GM10847 (cell line): ENCODE data around the gene SDCCAG8.

ENCODE experiments used
- POLR2A ChIP-seq: IDR thresholded peaks from 2 replicates; pipeline ENCODE4 v1.6.1; 2011; ENCODE audit not compliant: insufficient read length; ENCODE audit errors: extremely low read depth

Gene SDCCAG8

GRCh38 chr1:243434594-243434993 lies 178.8 kb downstream of the SDCCAG8 start:
- TF ChIP-seq POLR2A, result no peak

DNA sequence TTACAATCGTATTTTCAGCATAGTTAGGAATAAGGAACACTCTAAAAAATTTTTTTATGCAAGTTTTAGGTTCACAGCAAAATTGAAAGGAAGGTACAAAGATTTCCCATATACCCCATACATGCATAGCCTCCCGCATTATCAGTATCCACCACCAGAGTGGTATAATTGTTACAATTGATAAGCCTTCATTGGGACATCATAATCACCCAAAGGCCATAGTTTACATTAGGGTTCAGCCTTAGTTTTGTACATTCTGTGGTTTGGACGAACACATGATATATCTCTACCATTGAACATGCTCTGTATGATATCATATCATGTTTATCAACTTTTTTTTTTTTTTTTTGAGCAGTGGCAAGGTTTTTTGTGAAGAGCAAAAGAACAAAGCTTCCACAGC lies 180.0 kb downstream of the SDCCAG8 start:
- no peak for TF ChIP-seq POLR2A

GRCh38 chr1:243438146-243438545 lies 182.3 kb downstream of the SDCCAG8 start:
- no peak for TF ChIP-seq POLR2A

GRCh38 chr1:243438815-243439214 lies 183.0 kb downstream of the SDCCAG8 start:
- TF ChIP-seq POLR2A, result no peak

- no peak for TF ChIP-seq POLR2A
Measured at GRCh38 chr1:243440406-243440805, 184.6 kb downstream of the SDCCAG8 start.

DNA sequence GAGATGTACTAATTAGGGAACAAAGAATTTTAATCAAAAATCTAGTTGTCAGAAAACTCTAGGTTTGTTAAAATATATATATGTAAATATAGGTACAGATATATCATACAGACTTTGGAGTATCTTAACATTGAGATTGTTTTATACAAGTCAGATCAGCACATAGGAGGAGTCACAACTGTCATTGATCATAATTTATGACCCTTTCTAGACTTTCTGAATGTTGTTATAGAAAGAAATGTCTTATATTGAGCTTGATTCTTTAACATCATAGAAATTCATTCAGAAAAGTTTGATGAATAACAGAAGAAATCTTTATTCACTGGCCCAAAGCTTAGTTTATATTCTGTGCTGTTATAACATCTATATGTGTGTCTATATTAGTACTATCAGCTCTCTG lies 185.8 kb downstream of the SDCCAG8 start:
- TF ChIP-seq POLR2A, result no peak

DNA sequence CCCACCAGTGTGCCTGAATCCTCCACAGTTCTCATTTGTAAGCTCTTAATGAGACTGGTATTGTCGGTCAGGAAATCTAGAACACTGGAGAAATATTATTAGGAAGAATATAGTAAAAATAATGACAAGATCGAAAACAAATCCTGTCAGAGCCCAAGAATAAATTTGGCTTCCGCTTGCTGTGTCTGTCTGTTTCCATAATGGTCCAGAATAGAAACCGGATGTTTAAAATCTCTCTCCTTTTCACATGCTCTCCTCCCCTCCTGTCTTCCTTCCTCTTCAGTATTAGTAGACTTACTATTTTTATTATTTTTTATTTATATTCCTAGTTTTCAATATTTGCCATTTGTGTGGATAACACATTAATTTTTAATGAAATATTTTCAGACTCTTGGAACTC lies 187.7 kb downstream of the SDCCAG8 start:
- no peak for TF ChIP-seq POLR2A

DNA sequence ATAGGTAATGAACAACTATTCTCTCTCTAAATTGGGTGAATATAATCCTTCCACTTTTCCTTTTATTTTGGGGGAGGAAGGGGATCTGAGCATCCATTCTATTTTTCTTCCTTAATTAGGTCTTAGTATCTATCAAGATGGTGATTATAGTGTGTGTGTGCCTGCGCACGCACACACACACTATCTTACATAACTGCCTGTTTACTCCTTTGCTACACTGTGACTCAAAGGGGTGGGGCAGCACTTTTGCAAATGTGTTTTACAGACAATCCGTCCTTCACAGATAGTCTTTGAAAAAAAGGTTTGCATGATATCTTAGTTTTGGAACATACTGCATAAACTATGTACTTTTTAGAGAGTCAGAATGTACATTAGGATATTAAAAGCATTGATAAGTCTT lies 191.5 kb downstream of the SDCCAG8 start:
- no peak for TF ChIP-seq POLR2A

- TF ChIP-seq POLR2A, result no peak
Measured at GRCh38 chr1:243447844-243448243, 192.0 kb downstream of the SDCCAG8 start.

DNA sequence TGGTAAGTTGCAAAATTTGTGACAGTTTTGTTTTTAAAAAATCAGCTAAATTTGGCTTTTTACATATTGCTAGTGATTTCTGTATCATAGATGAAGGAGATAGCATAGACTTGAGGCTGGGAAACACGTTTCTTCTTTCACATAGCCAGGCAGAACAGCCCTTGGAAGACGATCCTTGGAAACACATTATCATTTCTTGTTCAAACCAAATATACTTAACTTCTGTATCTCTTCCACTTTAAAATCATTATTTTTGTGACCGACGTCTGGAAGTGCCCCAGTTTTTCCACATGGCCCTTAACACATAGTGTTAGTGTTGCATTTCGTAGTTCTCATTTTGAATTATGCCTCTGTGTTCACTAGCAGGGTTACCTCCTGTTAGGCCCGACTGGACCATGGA lies 193.5 kb downstream of the SDCCAG8 start:
- no peak for TF ChIP-seq POLR2A

GRCh38 chr1:243452092-243452491 lies 196.3 kb downstream of the SDCCAG8 start:
- no peak for TF ChIP-seq POLR2A

DNA sequence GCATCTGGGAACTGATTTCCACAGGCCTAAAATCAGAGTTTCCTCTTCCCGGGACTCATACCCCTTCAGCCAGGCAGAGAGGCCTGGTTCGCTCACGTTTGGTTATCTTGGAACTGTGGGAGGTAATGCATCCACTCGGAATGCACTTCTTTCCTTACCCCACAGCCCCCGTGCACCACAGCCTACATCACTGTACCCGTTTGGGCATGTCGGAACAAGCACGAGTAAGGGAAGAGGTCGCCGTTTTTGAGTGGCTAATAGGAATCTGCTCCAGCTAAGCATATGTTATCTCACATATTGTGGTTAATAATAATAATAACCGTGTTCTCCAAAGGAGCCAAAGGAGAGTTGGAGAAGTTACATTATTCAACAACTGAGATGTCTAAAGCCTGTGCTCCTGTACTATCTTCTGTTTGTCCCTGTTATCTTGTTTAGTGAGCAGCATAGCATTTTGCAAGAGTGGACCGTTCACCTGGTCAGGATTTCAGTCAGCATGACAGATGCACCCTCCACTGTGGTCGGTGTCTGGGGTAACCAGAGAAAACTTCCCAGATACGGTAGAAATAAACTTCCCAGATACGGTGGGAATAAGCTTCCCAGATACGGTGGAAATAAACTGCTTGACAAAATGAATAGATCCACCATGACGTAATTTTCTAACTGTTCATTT lies 198.6 kb downstream of the SDCCAG8 start:
- TF ChIP-seq POLR2A, result no peak

DNA sequence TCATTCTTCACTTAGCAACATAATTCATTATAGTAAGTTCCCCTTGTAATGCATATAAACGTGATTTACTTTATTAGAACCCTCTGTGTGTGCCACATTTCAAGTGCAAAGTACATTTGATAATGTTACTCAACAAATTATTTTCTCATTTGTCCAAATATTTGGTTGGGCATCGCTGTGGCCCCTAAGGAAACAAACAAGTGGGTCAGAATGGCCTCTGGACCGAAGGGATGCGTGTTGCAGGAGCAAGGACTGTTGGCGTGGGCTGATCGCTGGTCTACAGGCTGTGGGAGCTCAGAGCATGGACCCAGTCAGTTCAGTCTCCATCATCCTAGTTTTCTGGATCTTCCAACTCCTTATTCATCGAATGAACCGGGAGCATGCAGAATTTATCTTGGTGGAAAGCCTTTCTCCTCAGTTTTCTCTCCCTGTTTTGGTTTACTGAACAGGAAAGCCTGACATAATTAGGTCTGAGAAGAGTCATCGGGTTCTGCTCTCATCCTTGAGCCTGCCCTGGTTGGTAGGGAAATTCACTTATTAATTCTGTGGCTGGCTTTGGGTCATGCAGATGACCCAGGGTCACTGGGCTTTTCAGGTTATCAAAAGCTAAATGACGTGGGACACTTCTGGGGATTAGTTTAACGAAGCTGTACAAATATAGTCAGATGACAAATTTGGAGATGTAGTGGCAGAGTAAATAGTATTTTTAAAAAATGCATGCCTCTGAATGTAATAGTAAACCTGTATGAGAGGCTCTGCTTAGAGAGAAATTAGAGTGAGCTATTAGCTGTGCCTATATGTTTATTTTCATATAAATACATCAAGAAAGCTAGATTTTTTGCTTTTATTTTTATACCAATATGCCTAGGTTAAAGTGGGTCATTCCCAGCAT lies 200.2 kb downstream of the SDCCAG8 start:
- no peak for TF ChIP-seq POLR2A

DNA sequence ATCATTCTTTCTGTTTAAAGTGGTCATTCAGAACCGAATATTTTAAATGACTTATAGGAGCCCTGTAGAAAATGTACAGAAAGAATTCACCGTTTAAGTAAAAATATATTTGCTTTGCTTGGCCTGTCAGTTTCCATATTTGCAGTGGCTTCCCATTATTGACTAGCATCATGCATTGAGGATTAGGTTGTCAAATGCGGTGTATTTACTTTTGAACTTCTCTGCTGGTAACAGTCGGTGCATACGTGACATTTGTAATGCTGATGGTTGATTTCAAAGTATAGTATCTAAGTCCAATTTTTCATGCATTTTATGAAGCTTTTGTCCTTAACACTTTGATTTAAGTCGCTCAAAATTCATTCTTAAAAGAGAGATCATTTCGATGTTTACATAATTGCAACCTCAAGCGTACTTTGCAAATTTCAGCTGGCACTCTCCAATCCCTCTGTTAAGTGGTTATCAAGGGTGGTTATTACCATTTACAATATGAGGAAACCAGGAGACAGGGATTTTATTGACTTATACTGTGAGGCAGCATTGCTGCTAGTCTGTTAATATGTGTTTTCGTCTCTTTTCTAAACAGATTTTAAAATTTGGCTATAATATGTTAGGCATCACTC lies 201.6 kb downstream of the SDCCAG8 start:
- no peak for TF ChIP-seq POLR2A

- no peak for TF ChIP-seq POLR2A
Measured at GRCh38 chr1:243459059-243459458, 203.2 kb downstream of the SDCCAG8 start.

- TF ChIP-seq POLR2A, result no peak
Measured at GRCh38 chr1:243461700-243462099, 205.9 kb downstream of the SDCCAG8 start.
